ENCODE results near the gene MBOAT2.
"Not testable (repeated sequence)": the region's sequence is repeated elsewhere in the genome, so short reads cannot be mapped to it uniquely, and the experiment has no call there.

The MBOAT2 gene

DNA sequence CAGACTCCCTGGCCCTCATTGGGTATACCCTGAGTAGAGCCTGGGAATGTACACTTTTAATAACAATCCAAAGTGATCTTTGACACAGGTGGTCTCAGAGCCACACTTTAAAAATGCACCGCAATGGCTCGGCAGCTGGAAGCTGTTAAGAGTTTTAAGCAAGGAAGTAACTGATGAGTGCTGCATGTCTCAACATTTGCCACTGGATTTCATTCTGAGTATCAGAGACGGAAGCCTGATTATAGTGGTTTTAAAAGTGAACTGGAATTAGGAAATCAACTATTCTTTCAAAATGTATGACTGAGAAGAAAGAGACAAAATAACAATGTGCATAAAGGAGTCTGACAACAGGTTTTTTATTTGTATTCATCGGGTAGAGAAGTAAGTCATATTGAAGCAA lies 7.5 kb downstream of the MBOAT2 start:
- H3K27ac ChIP-seq, result no peak overlapping the region

DNA sequence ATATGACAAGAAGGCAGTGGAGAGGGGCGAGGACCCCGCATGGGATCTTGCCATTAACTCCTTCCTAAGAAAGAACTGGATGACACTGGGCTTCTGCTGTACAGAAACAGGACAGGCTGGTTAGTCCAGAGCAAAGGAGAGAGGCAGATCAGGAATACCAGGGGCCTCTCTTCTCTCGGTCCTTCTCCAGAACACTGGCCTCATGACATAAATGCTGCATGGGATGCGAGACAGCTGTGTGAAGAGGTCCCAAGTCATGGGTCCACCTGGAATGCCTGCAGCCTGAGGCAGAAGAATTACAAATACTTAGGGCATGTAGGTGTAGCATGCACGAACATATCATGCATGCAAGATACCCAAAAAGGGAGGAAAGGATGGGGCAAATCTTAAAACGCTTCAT lies 9.1 kb downstream of the MBOAT2 start:
- H3K27ac ChIP-seq, result no peak overlapping the region
- no peak for DNase-seq (ENCODE audit: low read depth, low spot score)

More for the DNA sequence above, 7.5 kb downstream of the MBOAT2 start:
- no peak for DNase-seq (ENCODE audit: low read depth, low spot score)

DNA sequence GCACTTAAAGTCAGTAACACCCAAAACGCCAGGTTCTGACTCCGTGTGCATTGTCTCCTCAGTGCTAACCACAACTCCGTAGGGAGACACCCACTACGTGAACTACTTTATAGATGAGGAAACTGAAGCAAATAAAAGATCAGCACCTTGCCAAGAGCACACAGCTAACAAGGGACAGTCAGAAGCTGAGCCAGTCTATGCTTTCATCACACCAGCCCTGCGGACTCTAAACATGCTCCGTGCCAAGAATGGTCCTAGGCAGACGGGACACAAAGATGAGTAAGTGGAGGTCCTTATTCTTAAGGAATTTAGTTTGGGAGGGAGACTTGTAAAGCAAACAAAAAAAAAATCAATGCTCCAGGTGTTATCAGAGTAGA lies 9.6 kb downstream of the MBOAT2 start:
- no peak overlapping the region for H3K27ac ChIP-seq
- no peak for DNase-seq (ENCODE audit: low read depth, low spot score)

DNA sequence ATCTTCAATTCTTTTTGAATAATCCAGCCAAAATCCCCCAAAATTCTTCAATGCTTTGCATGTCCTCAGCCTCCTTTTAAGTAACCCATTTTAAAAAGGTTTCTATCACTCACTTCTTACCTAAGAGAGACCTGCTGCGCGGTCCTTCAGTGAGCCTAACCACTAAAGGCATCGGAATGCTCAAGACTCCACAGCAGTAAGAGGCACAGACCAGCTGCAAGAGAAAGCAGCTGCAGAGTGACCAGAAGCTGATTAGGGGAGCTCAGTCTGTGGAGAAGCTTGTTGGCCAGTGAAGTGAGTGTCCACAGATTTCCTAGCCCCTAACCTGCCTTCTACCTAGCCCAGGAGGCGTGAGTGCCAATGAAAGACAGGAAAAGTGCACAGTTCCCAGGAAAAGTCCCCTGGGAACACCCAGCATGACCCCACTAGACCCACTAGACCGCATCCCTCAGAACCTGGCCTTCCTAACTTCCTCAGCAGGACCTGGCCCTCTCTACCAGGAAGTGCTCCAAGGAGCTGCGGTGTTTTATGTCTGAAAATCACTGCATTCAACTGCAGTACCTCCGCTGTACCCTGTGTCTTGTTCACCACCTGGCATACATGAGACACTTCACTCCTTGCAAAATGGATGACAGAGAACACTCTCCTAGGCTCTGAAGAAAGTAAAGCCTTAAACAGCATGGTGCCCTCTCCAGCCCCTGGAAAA lies 10.1 kb downstream of the MBOAT2 start:
- H3K27ac ChIP-seq, result no peak overlapping the region
- no peak for DNase-seq (ENCODE audit: low read depth, low spot score)

DNA sequence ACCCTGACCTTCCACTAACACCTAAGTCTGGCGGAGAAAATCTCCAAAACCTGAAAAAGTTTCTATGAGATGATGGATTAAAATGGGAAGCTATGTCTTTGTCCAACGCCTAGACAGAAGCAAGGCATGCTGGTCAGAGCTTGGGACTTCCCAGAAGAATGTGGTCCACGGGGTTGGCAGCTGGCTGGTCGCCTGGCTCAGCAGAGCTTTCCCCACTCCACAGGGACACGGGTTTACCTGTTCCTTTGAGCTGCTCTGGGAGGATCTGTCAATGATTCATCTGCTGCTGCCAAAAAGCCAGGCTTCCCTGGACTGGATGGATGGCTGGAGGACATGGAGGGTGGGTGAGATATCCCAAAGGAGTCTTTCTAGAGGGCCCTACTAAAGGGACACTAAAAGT lies 10.8 kb downstream of the MBOAT2 start:
- no peak overlapping the region for H3K27ac ChIP-seq
- DNase-seq (ENCODE audit: low read depth, low spot score), result no peak

DNA sequence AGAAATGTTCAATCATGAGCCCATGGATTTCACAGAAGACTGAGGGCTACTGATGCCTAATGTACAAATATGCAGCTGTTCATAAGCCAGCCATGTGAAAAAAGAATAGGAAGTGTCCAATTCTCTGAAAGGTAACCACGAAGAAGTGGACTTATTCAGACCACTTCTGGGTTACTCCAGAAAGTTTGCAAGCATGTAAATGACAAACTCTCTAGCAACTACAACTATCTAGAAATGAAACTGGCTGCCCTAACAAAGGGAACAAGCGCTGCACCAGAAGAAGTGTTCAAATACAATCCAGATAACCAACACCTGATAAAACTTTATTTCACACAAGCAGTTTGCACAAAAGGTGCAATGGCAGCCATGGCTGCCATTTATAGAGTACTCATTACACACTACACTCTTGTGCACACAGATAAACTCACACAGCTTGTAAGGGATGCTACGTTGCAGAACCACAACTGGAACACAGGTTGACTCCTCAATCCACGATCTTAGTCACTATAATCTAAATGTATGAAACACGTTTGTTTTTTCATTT lies 13.9 kb downstream of the MBOAT2 start:
- H3K27ac ChIP-seq, result no peak overlapping the region
- DNase-seq (ENCODE audit: low read depth, low spot score), result no peak

GRCh38 chr2:8987410-8987809 lies 16.1 kb downstream of the MBOAT2 start:
- no peak for DNase-seq (ENCODE audit: low read depth, low spot score)
- no peak overlapping the region for H3K27ac ChIP-seq

GRCh38 chr2:8986327-8986976 lies 17.0 kb downstream of the MBOAT2 start:
- H3K27ac ChIP-seq, result no peak overlapping the region
- DNase-seq (ENCODE audit: low read depth, low spot score), result no peak

DNA sequence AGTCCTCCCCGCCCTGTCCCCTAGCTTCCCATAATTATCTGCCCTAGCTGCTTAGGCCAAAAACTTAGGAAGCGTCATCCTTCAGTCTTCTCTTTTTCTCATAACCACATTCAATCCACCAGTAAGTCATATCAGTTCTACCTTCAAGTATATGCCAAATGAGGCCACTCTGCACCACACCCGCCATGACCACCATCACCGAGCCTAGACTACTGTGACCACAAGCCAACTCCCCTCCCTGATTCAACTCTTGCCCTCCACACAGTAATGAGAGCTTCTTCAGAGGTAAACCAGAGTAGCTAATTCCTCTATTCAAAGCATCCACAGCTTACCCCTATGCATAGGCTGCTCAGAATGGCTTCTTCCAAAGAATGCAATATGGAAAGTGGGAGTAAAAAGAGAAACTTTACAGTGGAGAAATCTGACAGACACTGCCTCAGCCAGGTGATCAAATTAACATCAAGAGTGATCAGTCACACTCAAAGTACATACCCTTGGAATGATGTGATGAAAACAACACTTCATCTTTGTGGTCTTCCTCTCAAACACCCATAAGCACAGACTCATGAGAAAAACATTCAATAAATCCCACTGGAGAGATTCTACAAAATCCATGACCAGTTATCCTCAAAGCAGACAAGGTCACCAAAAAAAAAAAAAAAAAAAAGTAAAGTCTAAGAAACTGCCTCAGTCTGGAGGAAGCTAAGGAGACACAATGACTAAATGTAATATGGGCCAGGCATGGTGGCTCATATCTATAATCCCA lies 17.7 kb downstream of the MBOAT2 start:
- DNase-seq (ENCODE audit: low read depth, low spot score), result no peak
- H3K27ac ChIP-seq, result no peak overlapping the region

- H3K27ac ChIP-seq, result no peak overlapping the region
- DNase-seq (ENCODE audit: low read depth, low spot score), result no peak
Measured at GRCh38 chr2:8984855-8985254, 18.6 kb downstream of the MBOAT2 start.

DNA sequence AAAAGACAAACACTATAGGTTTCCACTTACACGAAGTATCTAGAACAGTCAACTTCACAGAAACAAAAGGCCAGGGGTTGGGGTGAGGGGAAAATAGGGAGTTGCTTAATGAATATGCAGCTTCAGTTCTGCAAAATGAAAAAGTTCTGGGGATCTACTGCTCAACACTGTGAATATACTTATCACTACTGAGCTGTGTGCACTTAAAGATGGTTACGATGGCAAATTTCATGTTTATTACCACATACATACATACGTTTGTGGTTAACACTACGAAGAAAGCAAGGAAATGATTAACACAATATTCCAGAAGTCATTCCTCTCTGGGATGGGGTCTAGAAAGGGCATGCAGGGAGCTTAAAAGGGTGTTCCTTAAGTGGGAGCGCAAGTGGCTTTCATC lies 19.3 kb downstream of the MBOAT2 start:
- H3K27ac ChIP-seq, result no peak overlapping the region

DNA sequence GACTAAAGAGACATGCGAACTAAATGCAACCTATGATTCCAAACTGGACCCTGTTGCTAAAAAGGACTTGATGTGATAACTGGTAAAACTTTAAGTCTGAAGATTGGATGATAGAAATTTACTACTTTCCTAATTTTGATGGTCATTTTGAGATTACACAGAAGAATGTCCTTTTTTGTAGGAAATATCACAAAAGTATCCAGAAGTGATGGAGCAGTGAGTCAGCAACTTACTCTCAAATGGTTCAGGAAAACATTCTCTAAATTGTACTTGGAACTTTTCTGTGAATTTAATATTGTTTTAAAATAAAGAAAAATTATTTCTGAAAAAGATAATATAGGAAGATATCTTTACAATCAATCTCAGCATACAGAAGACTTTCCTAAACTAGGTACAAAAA lies 19.9 kb downstream of the MBOAT2 start:
- H3K27ac ChIP-seq, result no peak overlapping the region
- no peak for DNase-seq (ENCODE audit: low read depth, low spot score)

More for the DNA sequence above, 19.3 kb downstream of the MBOAT2 start:
- DNase-seq (ENCODE audit: low read depth, low spot score), result no peak

DNA sequence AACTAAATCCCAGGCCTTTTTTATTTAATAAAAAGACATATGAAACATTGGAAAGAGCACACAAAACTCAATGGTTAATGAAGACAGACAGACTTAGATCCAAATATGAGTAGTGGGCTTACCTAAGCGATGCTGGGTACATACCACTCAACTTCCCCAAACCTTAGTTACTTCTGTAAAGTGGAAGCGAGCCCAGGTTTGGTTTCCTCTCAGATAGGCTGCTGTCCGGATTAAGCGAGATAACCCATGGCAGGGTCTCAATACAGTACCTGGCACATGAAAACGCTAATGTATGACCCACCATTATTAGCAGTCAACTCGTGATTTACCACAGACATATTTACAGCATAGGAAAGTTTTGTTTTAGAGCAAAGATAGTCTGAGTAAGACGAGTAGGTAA lies 21.6 kb downstream of the MBOAT2 start:
- DNase-seq (ENCODE audit: low read depth, low spot score), result no peak
- H3K27ac ChIP-seq, result no peak overlapping the region

DNA sequence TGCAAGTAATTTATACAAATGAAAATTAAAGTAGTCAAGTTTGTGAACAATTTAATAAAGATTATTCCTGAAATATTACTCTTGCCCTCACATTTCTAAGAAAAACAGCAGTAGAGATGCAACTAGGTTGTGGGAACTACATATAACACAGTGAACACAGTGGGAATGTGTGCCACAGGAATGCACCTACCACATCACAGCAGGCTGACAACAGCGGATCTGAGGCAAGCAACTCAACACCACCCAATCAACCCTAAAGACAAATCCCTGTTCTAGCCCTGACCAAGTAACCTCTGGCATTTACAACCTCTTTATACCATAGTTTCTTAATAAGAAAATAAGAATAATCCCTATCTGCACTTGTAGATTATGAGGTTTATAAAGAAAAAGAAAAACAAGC lies 23.4 kb downstream of the MBOAT2 start:
- no peak overlapping the region for H3K27ac ChIP-seq
- no peak for DNase-seq (ENCODE audit: low read depth, low spot score)

- no peak for DNase-seq (ENCODE audit: low read depth, low spot score)
- no peak overlapping the region for H3K27ac ChIP-seq
Measured at GRCh38 chr2:8977758-8978157, 25.7 kb downstream of the MBOAT2 start.

GRCh38 chr2:8976442-8977259 lies 26.8 kb downstream of the MBOAT2 start:
- no peak overlapping the region for H3K27ac ChIP-seq
- no peak for DNase-seq (ENCODE audit: low read depth, low spot score)

GRCh38 chr2:8974016-8974415 lies 29.5 kb downstream of the MBOAT2 start:
- DNase-seq (ENCODE audit: low read depth, low spot score), result no peak
- no peak overlapping the region for H3K27ac ChIP-seq

DNA sequence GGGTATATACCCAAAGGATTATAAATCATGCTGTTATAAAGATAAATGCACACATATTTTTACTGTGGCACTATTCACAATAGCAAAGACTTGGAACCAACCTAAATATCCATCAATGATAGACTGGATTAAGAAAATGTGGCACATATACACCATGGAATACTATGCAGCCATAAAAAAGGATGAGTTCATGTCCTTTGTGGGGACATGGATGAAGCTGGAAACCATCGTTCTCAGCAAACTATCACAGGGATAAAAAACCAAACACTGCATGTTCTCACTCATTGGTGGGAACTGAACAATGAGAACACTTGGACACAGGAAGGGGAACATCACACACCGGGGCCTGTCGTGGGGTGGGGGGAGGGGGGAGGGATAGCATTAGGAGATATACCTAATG lies 30.5 kb downstream of the MBOAT2 start:
- not testable (repeated sequence) for DNase-seq (ENCODE audit: low read depth, low spot score); H3K27ac ChIP-seq

DNA sequence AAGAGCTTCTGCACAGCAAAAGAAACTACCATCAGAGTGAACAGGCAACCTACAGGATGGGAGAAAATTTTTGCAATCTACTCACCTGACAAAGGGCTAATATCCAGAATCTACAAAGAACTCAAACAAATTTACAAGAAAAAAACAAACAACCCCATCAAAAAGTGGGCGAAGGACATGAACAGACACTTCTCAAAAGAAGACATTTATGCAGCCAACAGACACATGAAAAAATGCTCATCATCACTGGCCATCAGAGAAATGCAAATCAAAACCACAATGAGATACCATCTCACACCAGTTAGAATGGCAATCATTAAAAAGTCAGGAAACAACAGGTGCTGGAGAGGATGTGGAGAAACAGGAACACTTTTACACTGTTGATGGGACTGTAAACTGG lies 30.9 kb downstream of the MBOAT2 start:
- not testable (repeated sequence) for DNase-seq (ENCODE audit: low read depth, low spot score); H3K27ac ChIP-seq

DNA sequence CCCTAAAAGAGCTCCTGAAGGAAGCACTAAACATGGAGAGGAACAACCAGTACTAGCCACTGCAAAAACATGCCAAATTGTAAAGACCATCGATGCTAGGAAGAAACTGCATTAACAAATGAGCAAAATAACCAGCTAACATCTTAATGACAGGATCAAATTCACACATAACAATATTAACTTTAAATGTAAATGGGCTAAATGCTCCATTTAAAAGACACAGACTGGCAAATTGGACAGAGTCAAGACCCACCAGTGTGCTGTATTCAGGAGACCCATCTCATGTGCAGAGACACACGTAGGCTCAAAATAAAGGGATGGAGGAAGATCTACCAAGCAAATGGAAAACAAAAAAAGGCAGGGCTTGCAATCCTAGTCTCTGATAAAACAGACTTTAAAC lies 34.1 kb downstream of the MBOAT2 start:
- H3K27ac ChIP-seq; DNase-seq (ENCODE audit: low read depth, low spot score): not testable (repeated sequence)

Data from epithelial cell of prostate (primary cell).